RPMI7951 (cell line): ENCODE results near the gene CDH24. TPM values are rescaled to one million over a fixed set of nuclear protein-coding genes. Genes with fewer than 3 reads are reported as not detected.

ENCODE experiments used
- DNase-seq: peaks from one replicate; pipeline ENCODE4 v3.0.0-alpha.2; 2012; ENCODE audit warnings: low read depth
- total RNA-seq: library from RNA; depleted of rRNA; stranded (reverse); fragments of >200 nt; shearing (Covaris generic); gene quantifications from 2 replicates; pipeline ENCODE4 v1.2.3, GENCODE V29; 2014

The CDH24 gene
- total RNA-seq, 1 experiment from 2014 or later: 6.7 TPM

DNA sequence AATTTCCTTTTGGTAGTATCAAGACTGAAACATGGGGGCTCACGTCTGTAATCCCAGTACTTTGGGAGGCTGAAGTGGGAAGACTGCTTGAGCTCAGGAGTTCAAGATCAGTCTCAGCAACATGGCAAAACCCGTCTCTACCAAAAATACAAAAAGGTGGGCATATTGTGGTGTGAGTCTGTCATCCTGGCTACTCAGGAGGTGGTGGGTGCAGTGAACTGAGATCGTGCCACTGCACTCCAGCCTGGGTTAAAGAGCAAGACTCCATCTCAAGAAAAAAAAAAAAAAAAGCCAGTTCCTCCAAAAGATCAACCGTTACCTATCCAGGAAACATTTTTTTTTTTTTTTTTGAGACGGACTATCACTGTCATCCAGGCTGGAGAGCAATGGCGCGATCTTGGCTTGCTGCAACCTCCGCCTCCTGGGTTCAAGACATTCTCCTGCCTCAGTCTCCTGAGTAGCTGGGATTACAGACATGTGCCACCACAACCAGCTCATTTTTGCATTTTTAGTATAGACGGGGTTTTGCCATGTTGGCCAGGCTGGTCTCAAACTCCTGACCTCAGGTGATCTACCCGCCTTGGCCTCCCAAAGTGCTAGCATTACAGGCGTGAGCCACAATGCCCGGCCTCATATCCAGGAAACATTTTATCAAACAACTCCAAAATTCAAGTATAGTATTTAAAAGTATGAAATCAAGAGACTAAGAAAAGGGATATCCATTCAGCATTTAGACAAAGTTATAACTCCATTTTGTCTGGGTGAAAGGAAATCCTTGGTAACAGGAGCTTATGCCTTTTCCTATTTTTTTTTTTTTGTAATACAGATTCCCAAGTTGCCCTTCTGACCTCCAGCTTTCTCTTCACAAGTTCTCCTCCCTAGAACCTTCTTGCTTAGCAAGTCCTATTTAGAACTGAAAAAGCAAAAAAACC, 34.2 kb upstream of the CDH24 start:
- no peak for DNase-seq

DNA sequence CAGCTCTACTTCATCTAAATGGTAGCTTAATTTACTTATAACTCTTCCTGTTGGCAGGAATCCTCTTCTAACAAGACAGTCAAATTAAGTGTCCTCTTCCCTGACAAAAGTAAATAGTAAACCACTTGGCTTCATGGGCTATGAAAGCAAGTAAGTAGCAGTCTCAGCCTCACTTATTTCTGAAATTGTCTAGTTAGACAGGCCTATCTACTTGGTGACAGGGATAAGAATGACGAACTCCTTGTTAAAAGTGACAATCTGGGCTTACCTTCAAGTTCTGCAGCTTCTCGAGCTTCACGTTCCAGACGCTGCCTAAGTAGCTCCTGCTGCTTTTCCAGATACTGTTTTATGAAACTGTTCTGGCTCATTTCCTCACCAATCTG, 32.9 kb upstream of the CDH24 start:
- DNase-seq: no peak

DNA sequence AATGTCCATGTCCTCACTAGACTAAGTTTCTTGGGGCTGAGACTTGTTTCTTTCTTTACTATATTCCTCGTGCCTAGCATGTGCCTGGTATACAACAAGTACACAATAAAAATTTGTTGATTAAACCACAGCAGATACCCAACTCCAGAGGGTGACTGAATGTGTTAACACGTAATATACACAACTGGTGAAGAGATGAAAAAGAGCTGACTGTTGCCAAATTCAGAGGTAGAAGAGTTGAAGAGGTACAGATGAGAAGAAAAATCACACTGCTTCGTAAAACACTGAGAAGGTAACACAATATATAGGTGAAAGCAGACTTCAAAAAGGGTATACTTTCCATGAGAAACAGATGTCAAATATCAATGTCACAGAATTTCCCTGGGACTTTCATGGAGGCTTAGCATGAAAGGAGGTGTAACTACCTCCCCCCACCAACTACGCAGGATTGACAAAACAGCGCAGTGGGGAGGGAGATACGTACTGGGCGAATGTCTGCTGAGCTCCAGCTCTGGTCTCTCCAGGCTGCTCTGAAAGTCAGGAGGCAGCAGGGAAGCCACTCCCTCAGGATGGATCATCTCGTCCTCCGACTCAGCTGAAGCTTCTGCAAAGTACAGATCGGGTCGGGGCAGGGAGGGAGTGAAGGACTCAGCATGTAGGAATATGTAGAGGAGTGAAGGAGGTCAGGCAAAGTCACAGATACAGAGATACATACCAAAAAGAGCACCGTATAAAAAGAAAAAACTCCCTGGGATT, 32.4 kb upstream of the CDH24 start:
- no peak for DNase-seq

DNA sequence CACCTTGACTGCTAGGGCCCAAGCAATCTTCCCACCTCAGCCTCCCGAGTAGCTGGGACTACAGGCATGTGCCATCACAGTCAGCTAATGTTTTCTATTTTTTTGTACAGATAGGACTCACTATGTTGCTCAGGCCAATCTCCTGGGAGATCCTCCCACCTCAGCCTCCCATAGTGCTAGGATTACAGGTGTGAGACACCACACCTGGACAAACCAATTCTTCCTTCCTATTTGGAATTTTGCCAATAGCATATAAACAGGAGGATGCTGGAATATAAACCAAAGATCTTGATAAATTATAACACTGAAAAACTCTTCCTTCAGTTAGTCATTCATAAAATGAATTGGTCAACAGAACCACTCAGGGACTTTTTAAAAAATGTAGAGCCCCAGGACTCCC, 29.2 kb upstream of the CDH24 start:
- DNase-seq: no peak

DNA sequence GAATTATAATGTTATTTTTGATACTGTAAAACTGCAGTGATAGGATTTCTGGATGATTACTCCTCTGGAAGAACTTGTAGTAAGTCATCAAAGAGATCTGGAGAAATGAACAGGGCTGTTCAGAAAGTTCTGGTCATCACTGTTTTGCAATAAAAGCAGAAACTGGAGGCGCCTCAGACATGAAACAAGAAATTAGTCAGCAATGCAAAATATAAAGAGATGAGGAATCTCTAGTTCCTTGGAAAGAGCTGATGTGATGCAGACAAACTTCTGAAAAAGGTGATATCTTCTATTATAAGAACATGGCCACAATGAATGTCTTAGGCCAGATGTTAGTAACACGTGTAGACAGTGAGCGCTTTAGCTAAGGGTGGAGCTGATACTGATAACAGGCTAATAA, 28.1 kb upstream of the CDH24 start:
- no peak for DNase-seq

DNA sequence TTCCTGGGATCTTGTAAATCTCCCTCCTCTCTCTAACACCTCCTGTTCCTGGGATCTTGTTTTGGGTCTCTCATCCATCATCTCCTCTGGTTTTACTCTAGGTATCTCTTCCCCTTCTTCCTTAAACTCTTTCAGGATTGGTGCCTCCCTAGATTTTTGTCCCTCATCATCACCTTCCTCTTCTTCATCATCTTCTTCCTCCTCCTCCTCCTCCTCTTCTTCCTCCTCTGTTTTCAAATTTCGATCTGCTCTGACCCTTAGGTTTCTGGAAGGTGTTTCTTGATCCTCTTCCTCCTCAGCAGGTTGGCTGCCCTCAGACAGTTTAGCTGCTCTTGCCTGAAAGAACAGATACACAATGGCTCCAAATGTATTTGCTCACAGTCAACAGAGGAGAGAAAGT, 23.2 kb upstream of the CDH24 start:
- DNase-seq: no peak

DNA sequence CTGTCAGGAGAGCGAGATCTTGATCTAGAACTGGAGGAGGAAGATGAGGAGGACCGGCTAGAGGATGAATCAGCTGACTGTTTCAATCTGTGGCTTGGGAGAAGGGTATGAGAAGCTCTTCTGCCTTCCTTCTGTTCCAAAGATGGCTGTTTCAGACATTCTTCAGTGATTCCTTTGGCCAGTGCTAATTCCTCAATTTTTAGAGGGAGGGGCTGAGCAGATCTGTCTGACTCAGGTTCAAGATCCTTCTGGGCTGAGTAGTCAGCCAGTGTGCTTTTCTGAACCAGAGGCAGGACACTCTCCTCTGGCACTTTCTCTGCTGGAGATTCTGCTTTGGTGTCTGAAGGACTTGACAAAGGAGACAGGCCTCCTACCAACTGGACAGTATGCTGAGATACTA, 22.4 kb upstream of the CDH24 start:
- no peak for DNase-seq

DNA sequence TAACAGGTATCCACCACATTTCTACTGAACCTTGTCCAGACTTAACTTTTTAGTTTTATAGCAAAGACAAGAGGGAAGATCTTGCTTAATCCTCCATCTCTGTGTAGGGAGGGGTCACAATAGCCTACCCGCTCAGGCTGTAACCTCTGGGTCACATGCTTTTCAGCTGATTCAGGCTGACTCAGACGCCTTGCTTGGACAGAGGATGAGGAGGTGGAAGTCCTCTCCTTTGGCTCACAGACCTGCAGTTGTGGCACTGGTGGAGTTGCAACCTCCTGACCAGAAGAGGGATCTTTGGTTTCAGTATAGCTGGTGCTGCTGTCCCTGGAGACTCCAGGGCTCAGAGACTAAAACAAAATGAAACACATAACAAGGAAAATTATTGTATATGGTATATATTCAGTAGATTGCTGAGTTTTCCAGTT, 21.4 kb upstream of the CDH24 start:
- DNase-seq: peak; percentile 92

DNA sequence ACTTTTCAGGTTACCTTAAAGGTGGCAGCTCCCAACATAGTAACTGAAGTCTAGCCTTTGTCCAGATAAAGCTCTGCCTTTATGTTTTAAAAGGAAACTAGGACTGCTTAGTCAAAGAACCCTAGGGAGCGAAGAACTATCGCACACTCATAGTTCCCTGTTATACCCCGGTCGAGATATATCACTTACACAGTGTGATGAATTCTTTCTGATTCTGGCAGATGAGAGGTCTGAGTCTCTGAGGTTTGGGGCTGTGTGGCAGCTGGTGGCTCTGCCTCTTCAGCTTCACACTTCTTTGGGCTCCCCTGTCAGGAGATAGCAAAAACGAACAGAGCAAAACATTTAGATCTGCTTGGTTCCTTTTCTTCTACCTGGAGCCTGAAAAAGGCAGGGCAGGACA, 20.6 kb upstream of the CDH24 start:
- no peak for DNase-seq

DNA sequence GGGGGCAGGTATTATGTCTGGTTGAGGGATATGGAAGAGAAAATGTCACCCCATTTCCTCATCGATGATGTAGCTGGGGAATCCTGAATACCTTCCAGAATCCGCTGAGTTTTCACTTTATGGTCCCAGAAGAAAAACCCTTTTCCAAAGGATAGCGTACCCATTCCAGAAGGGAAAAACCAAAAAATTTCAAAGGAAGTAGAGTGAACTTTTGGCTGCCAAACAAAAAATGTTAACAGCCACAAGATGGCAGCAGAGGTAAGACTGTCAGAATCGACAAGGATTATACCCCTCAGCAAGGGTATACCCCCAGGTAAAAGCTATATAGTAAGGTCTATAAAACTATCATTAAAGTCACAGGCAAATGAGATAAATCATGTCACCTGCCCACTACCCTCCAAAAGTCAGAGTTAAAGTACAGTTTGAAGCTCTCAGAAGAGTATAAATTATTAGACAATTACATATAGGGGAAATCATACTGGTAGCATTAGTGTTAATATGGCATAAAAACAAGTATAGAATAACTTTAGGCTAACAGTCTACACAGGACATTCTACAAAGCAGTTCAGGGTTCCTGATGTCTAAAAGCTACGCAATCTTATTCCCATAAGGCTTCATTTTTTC, 19.6 kb upstream of the CDH24 start:
- peak; percentile 33 for DNase-seq

DNA sequence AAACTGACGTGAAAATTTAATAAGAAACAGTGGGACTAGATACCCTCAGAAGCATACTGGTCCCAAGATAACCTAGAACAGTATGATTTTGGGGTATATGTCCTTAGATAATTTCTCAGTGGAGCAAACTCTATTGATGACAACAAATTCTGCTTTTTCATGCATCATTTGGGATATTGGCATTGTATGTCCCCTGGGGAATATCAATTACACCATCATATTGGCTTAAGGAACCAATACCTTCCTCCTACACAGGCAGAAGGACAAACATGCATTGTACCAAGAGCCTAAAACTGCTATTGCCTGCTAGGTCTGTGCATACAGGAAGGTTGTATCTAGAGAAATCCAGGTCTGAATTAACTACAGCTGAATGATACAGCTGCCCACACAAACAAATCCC, 17.6 kb upstream of the CDH24 start:
- DNase-seq: no peak

DNA sequence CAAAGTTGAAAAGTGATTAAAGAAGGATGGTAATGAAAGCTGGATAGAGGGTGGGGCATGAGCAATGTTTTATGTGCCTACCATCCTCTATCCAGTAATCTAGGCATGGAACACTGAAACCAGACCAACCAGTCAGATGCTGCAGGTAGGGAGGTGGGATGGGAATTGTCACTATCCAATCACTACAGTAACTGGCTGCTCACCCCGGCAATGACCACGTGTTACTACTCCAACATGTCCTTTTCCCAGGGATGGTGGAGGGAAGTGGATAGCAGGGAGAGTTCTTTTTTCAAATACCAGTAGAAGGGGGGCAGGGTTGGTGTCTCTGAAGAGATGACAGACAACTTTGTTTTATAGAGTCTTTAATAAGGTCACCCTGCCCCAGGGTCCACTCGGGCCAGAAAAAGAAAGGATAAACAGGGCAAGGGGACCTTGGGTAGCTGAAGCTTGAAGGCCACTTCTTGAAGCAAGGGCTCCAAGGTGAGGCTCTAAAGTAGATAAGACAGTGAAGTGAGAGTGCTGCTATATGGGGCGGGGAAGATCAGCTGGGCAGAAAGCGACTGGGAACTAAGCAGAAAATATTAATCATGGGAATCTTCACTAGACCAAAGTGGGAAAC, 14.7 kb upstream of the CDH24 start:
- no peak for DNase-seq

DNA sequence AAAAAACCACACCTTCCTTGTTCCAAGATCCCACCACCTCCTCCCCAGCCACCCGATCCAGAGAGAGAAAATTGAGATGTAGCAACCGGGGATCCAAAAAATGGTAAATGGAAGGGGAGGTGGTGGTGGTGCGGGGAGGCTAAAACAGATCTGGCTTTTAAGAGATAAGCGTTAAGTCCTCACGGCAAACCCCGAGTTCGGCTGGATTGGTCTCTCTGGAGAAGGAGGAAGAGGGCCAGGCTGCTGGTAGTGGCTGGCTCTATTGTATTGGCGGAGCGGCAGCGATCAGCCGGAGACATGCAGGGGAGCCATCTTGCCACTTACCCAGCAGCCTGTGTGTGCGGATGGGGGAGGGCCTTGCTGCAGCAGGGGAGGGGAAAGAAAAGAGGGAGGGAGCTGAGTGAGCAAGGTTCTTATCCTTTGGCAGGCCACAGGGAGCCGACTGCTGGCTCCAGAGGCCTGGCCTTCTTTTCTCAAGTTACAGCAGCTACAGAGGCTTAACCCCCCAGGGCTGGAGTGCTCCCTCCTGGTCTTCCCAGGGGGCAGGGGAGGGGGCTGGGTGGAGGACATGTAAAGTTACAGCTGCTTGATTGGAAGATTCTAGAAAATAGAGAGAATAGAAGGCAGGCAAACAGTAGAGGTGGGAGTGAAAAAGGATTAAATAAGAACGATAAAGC, 14.1 kb upstream of the CDH24 start:
- DNase-seq: peak; percentile 88

DNA sequence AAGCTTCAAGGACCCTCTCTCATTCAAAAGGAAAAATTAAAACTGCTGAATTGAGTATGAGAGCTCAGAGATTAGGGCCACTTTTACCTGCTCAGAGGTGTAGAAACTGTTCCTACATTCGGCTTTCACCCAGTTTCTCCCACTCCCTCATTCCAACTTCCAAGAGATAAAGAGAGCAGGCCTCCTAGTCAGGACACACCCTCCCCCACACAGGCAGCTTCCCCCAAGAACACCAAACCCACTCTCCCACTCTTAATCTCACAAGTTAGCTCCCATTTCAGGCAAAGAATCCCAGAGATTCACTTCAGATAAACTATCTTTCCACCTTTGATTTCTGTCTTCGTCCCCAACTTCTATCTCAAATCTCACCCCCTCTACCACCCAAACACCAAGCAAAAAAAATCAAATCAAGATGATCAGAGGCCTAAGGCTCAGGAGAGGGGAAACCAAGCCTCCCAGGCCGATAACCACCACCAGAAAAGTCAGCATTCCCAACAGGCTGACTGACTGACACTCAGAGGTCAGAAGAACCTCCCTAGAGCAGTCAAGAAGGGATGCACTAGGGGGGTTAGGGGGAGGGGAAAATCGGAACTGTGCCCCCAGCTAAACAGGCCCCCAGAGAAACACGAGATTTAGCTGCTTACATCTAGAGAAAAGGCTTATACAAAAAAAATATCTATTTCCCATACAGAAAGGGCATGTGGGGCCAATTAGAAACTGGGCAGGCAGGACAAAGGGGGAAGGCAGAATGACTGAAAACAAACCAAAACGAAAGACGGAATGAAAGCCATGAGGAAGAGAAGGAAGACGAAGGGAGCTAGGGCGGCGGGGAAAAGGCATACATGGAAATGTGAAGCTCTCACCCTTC, 13.2 kb upstream of the CDH24 start:
- no peak for DNase-seq

DNA sequence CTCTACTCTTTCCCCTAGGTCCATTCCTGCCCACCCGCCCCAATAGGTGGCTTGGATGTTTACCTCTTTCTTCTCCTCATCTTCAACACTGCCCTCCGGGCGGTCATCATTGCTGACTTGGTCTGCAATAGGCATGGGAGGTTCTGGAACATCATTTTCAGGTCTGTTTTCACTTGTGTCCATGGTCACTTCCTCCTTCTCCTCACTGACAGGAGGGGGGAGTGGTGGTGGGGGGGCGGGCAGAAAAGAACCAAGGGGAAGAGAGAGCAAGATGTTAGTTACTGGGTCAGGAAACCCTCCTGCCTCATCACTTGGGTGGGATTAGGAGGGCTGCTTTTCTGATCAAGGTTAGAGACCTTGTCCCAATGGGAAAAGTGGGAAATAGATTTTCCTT, 12.1 kb upstream of the CDH24 start:
- no peak for DNase-seq

DNA sequence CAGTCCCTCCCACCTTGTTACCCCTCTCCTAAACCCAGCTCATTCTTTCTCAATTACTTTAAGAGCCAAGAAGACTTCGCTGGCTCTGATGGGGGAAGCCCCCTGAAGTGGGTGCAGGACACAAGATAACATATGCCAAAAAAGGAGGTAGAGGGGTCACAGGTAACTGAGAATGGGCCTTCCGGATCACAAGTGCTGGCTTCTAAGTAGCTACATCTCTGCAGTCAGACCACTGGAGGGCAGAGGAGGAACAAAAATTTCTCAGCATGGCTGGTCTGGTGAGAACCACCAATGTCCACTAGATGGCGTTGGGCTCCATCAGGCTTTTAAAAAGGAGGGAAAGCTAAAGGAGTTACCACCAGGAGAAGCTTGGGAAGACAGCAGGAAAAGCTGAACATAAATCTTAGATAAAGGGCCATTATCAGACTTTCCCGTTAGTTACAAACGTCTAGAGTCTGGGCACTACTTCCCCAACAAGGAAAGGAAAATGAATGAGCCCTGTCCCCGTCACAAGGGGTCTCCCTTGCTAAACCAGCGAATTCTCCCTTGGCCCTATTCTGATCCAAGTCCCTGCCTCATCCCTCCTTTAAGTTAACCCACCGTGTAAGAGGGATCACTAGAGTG, 11.6 kb upstream of the CDH24 start:
- peak; percentile 87 for DNase-seq

DNA sequence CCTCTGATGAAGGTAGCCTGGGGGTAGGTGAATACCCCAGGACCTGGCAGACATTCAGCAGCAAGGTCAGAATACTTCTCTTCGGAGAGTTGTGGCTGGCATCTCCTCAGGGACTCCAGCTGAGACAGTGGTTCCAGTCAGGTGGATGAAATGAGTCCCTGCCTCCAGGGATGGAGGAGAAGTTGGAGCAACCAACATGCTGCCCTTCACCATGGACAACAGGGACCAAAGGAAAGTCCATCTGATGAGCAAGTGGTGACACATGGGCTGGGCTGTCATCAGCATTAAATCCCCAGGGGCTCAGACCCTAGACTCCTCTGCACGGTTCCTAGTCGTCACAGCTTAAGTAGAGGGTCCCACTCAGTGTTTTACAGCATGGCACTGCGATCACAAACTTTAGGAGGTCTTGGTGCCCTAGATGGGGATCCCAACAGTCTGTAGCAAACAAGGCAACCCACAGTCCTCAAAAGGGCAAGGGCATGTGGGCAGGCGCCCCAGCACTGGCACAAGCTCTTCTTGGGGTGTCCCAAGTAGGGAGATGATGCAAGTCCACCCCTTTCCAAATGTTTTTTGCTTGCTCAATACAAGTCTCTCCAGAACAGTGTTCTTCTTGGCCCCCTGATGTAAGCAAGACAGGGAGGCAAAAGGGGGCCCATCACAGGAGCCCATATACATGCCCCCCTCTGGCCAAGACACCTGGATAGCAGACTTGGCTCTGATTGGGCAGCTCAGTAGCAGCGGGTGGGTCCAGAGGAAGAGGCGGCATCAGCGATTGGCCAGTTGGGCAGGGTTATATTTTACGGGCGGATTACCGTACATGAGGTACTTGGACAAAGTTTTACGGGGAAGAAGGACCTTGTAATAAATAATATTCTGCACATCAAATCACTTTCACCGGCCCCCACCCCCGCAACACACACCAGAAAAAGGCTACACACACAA, 10.8 kb upstream of the CDH24 start:
- no peak for DNase-seq

DNA sequence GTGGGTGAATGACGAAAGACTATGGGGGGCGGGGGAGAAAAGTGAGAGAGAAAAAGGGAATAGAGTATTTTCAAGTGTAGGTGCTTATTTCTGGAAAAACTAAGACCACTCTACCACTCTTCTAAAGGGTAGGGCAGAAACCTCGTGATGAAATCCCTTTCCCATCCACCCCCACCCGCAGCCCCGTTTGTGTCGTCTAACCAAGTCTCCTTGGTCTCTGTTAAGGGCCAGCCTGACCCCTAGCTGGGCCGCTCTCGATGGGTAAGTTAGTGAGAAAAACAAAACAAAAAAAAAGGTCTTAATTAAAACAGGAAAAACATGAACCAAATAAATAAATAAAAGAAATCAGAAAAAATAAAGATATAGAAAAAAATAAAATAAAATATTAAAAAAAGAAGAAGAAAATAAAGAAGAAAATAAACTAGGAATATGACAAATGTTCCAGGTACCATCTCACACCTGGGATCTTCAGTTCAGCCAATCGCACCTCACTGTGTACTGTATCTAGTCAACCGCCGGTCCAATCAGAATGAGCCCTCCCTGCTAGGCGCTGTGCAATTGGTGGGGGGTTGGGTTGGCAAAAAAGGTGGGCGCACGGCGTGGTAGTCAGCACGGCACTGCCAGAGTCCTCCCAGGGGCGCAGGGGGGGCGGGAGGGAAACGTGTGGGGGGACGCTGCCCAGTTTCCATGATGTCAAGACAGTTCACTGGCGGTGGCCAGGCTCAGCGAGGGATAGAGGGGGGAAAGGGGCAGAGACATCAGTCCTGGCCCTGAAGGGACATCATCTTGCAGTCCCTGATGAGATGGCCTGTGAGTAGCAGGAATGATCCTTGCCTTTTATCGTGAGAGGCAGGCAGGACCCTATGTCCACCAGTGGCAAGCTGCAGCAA, 9.8 kb upstream of the CDH24 start:
- DNase-seq: no peak
